Panc1 (cell line): Measurements from ENCODE around the gene XKR7.

Source experiments
- CTCF ChIP-seq: fragments of 450-650 bp; IDR thresholded peaks from 2 replicates; pipeline ENCODE4 v1.5.1; 2017; ENCODE audit warnings: mild to moderate bottlenecking
- POLR2AphosphoS5 ChIP-seq: IDR thresholded peaks from 2 replicates; pipeline ENCODE4 v1.6.1; 2012; ENCODE audit warnings: mild to moderate bottlenecking, low read depth, low read length, moderate library complexity
- SIN3A ChIP-seq: IDR thresholded peaks from 2 replicates; pipeline ENCODE4 v1.6.1; 2012; ENCODE audit warnings: low read depth, mild to moderate bottlenecking, low read length, moderate library complexity, borderline replicate concordance; ENCODE audit not compliant: insufficient read depth
- TCF7L2 ChIP-seq: IDR thresholded peaks from 2 replicates; pipeline ENCODE4 v1.6.1; 2011; ENCODE audit warnings: mild to moderate bottlenecking, low read depth, low read length, inconsistent platforms

DNA sequence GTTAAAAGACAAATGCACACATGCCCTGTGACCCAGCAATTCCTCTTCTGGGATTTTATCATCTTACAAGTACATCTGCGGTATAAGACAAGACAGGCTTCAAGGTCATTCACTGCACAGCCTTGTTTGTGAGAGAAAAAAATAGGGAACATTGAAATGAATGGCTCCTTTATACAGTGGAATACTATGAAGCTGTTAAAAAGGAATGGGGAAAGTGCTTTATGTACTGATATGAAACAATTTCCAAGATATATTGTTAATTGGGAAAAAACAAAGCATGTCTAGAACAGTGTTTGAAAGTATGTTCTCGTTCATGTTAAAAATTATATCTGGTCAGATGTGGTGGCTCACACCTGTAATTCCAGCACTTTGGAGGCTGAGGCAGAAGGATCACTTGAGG lies 41.5 kb upstream of the XKR7 start:
- TF ChIP-seq CTCF (no peak), POLR2AphosphoS5 (no peak), SIN3A (no peak), TCF7L2 (no peak)
